ENCODE measurements around the gene OSBPL9.
"Not testable (repeated sequence)": the region's sequence is repeated elsewhere in the genome, so short reads cannot be mapped to it uniquely, and the experiment has no call there.

The OSBPL9 gene

GRCh38 chr1:51666478-51666877 lies 49.6 kb downstream of the OSBPL9 start:
- DNase-seq, result no peak

GRCh38 chr1:51667561-51667960 lies 50.7 kb downstream of the OSBPL9 start:
- DNase-seq, result no peak

- DNase-seq, result no peak
These were observed 52.4 kb downstream of the OSBPL9 start for GRCh38 chr1:51669272-51669671.

- no peak for DNase-seq
These were observed 52.9 kb downstream of the OSBPL9 start for GRCh38 chr1:51669816-51670215.

GRCh38 chr1:51671527-51672325 lies 54.8 kb downstream of the OSBPL9 start:
- no peak for DNase-seq

- no peak for DNase-seq
These were observed 56.4 kb downstream of the OSBPL9 start for GRCh38 chr1:51673279-51673678.

GRCh38 chr1:51675177-51675780 lies 58.4 kb downstream of the OSBPL9 start:
- no peak for DNase-seq

- no peak for DNase-seq
These were observed 62.5 kb downstream of the OSBPL9 start for GRCh38 chr1:51679435-51679834.

GRCh38 chr1:51684776-51685175 lies 67.9 kb downstream of the OSBPL9 start:
- no peak for DNase-seq

GRCh38 chr1:51686450-51686849 lies 69.6 kb downstream of the OSBPL9 start:
- DNase-seq, result no peak

GRCh38 chr1:51689075-51689440 lies 72.2 kb downstream of the OSBPL9 start:
- DNase-seq, result no peak

GRCh38 chr1:51689643-51690042 lies 72.8 kb downstream of the OSBPL9 start:
- no peak for DNase-seq

GRCh38 chr1:51690285-51690961 lies 73.5 kb downstream of the OSBPL9 start:
- no peak for DNase-seq

- no peak for DNase-seq
These were observed 75.0 kb downstream of the OSBPL9 start for GRCh38 chr1:51691920-51692319.

- no peak for DNase-seq
These were observed 76.7 kb downstream of the OSBPL9 start for GRCh38 chr1:51693419-51694155.

- DNase-seq, result no peak
These were observed 80.3 kb downstream of the OSBPL9 start for GRCh38 chr1:51697166-51697565.

GRCh38 chr1:51699391-51699790 lies 82.5 kb downstream of the OSBPL9 start:
- no peak for DNase-seq

GRCh38 chr1:51701782-51702181 lies 84.9 kb downstream of the OSBPL9 start:
- DNase-seq, result not testable (repeated sequence)

GRCh38 chr1:51702220-51702619 lies 85.3 kb downstream of the OSBPL9 start:
- not testable (repeated sequence) for DNase-seq

- DNase-seq, result no peak
These were observed 88.1 kb downstream of the OSBPL9 start for GRCh38 chr1:51705035-51705434.

- no peak for DNase-seq
These were observed 92.2 kb downstream of the OSBPL9 start for GRCh38 chr1:51708911-51709760.

GRCh38 chr1:51709951-51710350 lies 93.1 kb downstream of the OSBPL9 start:
- DNase-seq, result no peak

Data from CD4-positive, alpha-beta T cell treated with Interleukin-12 subunit alpha and Interleukin-12 subunit beta, for 1 hour (primary cell).